HG03108 (cell line): ENCODE measurements around the gene NDUFB3.
"Not testable (repeated sequence)": the region's sequence is repeated elsewhere in the genome, so short reads cannot be mapped to it uniquely, and the experiment has no call there.

ENCODE experiments used
- ATAC-seq: cut with Tn5 transposase; IDR thresholded peaks from one replicate; pipeline ENCODE4 v1.9.1; 2021; ENCODE audit warnings: moderate library complexity; ENCODE audit not compliant: unreplicated experiment

NDUFB3 gene

GRCh38 chr2:201090574-201090973, 18.8 kb downstream of the NDUFB3 start:
- ATAC-seq, result no peak

DNA sequence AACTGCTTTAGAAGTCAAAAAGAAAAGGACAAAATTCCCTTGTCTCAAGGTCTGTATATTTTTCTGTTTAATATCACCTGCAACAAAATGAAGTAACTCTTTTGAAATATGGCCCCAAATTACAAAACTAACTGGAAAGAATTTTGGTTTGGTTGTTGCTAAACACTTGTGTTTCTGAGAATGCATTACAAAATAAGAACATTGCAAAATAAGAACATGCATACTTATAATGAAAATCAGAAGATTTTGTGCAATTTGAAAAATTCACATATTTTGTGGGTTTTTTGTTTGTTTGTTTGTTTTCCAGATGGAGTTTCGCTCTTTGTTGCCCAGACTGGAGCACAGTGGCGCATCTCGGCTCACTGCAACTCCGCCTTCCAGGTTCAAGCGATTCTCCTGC, 21.8 kb downstream of the NDUFB3 start:
- no peak for ATAC-seq

- ATAC-seq, result no peak
Observed at GRCh38 chr2:201100497-201100896, 28.7 kb downstream of the NDUFB3 start.

GRCh38 chr2:201105759-201106158, 34.0 kb downstream of the NDUFB3 start:
- no peak for ATAC-seq

DNA sequence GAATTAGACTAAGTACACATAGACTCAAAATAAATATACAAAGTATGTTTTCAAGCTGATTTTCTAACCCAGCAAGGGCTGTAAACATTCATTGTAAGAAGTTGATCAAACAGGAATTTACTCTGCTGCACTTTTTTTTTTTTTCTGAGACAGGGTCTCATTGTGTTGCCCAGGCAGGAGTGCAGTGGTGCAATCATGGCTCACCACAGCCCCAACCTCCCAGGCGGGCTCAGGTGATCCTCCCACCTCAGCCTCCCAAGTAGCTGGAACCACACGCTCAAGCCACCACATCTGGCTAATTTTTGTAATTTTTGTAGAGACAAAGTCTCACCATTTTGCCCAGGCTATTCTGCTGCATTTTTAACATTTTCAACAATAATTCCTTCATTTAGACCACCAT, 35.8 kb downstream of the NDUFB3 start:
- ATAC-seq, result no peak

GRCh38 chr2:201108341-201108740, 36.5 kb downstream of the NDUFB3 start:
- ATAC-seq, result no peak

- no peak for ATAC-seq
Observed at GRCh38 chr2:201109186-201109585, 37.4 kb downstream of the NDUFB3 start.

DNA sequence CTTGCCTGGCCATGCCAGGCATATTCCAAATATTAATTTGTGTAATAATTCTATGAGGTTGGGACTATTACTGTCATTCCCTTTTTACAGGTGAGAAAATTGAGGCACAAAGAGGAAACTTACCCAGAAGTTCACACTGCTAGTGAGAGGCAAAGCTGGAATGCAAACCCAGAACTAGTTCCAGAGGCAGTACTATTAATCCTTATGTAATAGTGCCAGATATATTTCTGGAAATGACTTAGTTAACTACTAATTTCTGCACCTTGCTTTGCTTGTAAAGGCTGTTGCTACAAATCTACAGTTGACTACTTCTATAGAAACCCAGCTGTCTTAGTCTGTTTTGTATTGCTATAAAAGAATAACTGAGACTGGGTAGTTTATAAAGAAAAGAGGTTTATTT, 38.8 kb downstream of the NDUFB3 start:
- ATAC-seq, result no peak

GRCh38 chr2:201111096-201111495, 39.3 kb downstream of the NDUFB3 start:
- ATAC-seq, result no peak

GRCh38 chr2:201114350-201114749, 42.5 kb downstream of the NDUFB3 start:
- ATAC-seq, result no peak

DNA sequence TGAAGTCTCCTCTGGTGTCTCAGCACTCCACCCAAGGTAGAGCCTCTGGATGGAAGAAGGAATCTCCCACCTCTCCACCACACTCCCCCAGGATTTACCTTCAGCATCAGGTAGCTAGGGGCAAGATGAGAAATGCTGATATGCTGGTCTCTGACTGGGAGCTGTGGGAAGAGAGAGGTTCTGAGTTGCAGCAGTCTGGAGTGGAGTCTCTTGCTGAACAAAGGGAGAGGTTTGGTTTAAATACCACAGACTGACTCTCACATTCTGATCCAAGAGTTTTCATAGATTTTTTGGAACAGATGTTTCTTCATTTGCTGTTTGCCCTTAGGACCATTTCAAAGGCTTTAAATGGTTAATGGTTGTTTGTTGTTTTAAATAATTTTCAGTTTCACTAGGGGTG, 43.0 kb downstream of the NDUFB3 start:
- ATAC-seq, result no peak

- ATAC-seq, result peak; percentile 33
Observed at GRCh38 chr2:201116115-201116958, 44.5 kb downstream of the NDUFB3 start, which contains the start of gene CFLAR. CFLAR (plus strand) TSS chr2:201116164; CDS start chr2:201129866, 13,702 bp downstream.

DNA sequence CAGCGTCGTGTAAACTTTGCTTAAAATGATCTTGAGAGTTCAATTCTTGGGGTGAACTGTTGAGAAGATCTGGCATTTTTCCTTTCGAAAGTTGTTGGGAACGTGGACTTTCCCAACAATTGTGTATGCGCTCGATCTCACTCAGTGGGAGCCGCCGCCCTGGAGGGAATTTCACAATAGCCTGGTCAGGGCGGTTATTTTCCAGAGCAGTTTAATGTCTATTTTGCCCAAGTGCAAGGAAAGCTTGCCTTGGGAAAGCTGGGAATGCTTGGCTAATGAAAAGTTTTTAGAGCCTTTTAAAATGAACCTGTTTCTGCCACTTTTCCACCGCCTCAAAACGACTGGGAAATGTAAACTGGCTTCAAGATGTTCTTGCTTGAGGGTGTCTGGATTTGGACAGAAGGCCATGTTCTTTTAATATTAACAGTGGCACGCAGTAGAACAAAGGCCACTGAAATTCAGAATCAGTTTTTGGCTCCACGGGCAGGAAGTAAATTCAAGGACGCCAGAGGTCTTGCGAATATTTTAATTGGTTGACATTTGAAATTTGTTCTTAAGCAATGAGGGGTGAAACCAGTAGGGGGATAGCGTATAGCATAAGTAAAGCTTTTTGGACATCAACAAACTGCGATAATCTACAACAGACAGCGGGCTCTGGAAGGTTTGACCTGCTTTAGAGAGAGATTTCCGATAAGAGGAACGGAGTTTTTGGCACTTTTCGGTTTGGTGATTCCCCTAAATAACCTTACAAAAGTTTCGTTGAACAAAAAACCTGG, 45.3 kb downstream of the NDUFB3 start:
- ATAC-seq, result no peak

- not testable (repeated sequence) for ATAC-seq
Observed at GRCh38 chr2:201117735-201118094, 45.9 kb downstream of the NDUFB3 start.

DNA sequence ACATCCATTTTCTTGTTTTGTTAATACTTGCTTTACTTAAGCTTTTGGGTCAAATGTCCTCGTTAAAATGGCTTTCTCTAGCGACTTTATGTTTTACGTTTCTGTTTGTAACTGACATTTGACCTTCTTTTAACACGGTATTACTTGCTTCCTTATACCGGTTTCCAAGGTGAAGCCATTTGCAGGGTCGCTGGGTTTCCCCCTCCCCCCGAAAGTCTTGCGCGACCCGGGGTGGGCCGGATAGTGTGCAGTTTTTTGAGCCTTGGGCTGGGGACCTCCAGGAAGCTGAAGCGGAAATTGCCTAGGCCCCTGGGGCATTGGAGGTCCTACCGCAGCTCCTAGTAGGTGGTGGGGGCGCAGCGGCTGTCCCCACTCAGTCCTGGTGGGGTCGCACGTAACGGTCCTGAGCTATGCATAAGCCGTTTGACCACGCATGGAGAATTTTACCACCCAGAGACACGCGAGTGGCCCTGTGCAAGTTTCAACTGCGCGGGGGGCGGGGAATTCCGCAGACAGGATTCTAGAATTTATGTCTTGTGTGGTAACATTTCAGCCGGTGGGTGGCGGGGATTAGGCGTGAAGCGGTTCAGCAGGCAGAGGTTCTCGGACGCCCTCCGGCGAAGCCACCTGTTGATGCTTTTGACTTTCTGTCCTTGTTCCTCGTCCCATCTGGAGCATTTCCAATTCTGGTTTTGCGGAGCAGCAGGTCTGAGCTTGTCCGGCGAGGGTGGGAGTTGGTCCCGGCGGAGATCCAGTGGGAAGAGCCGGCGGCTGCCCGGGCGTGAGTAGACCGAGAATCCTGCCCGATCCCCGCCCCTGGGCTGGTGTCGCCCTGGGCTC, 46.5 kb downstream of the NDUFB3 start:
- ATAC-seq, result peak; percentile 33

DNA sequence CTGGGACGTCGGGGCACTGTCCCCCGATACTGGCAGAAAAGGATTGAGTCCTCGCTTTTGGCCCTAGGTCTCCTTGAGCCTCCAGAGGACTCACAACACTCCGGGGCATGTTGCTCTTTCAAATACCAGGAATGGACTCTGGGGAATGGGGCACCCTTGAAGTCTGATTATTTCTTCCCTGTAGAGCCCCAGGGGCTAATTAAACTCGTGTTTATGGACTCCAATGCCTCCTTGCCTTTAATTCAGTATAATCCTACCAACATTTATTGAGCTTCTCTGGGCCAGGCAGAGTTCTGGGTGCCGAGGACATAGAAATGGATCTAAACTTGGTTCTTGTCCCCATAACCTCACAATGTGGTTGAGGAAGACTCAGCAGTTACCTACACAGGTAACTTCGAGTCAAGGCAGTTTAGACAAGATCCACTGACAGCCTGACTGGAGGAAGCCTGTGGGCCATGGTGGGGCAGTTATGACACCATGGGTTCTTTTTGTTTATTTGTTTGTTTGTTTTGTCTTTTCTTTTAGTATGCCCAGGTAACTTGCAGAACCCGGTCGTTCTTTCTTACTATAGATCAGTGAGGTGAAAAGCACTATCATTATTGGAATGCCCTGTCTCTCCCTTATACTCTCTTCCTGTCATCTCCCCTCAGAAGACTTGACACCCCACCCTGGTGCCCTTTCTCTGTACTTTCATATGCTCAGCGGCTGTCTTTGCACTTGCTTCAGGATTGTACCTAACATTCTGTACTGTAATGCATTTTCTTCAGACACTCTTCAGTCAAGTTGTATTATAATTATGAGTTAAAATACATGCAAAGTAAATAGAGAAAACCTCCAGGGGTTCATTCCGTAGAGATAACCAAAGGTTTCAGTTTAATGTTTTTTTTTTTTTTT, 47.4 kb downstream of the NDUFB3 start:
- ATAC-seq, result no peak

DNA sequence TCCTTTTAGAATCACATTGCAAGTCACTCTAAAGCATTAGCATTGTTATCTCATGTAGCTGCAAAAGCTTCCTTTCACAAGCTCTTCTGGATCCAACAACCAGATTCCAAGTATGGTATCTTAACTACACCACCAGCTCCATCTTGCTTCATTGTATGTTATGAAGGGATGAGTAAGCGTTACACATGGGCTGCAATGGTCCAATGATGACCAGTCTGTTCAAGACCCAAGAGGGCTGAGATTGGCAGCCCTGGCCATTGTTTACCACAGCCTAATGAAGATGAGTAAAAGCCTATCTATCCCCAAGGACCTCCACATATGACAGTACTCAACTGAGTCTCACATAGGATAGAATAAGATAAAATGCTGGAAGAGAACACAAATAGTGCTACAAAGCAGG, 50.5 kb downstream of the NDUFB3 start:
- ATAC-seq, result no peak

- peak; percentile 25 for ATAC-seq
Observed at GRCh38 chr2:201126308-201127151, 54.7 kb downstream of the NDUFB3 start.

GRCh38 chr2:201127152-201127511, 55.3 kb downstream of the NDUFB3 start:
- no peak for ATAC-seq
